HepG2 (cell line): ENCODE measurements around the gene DNAJB12. TPM values are rescaled to one million over a fixed set of nuclear protein-coding genes. Genes with fewer than 3 reads are reported as not detected.

Experiments
- CAMTA2 ChIP-seq: sonication (generic); formaldehyde crosslinking; IDR thresholded peaks from 2 replicates; pipeline ENCODE4 v1.4.0; 2020; ENCODE audit warnings: mild to moderate bottlenecking, missing genetic modification reagents, borderline replicate concordance
- DMTF1 ChIP-seq: sonication (generic); formaldehyde crosslinking; IDR thresholded peaks from 2 replicates; pipeline ENCODE4 v1.4.0; 2020; ENCODE audit warnings: mild to moderate bottlenecking, missing genetic modification reagents
- ERF ChIP-seq: IDR thresholded peaks from 2 replicates; pipeline ENCODE4 v1.6.1; 2018; ENCODE audit warnings: missing biosample characterization, missing genetic modification reagents
- ETV6 ChIP-seq: sonication (generic); formaldehyde crosslinking; conservative IDR thresholded peaks from 2 replicates; pipeline ENCODE4 v1.4.0; 2020; ENCODE audit warnings: missing genetic modification reagents
- KMT2B ChIP-seq: IDR thresholded peaks from 2 replicates; pipeline ENCODE4 v1.6.1; 2016; ENCODE audit warnings: missing genetic modification reagents, missing compliant biosample characterization
- MEIS2 ChIP-seq: sonication (generic); formaldehyde crosslinking; IDR thresholded peaks from 2 replicates; pipeline ENCODE4 v1.9.0; 2021; ENCODE audit warnings: mild to moderate bottlenecking, missing genetic modification reagents
- MNT ChIP-seq: fragments of 450-650 bp; IDR thresholded peaks from 2 replicates; pipeline ENCODE4 v1.6.1; 2016
- NFRKB ChIP-seq: fragments of 450-650 bp; IDR thresholded peaks from 2 replicates; pipeline ENCODE4 v1.6.1; 2017
- RARG ChIP-seq: sonication (generic); formaldehyde crosslinking; IDR thresholded peaks from 2 replicates; pipeline ENCODE4 v1.4.0; 2020; ENCODE audit warnings: low read depth, mild to moderate bottlenecking, missing genetic modification reagents
- RCOR2 ChIP-seq: IDR thresholded peaks from 2 replicates; pipeline ENCODE4 v1.6.1; 2016; ENCODE audit warnings: missing biosample characterization, missing genetic modification reagents
- RFX5 ChIP-seq: IDR thresholded peaks from 2 replicates; pipeline ENCODE4 v1.6.1; 2011; ENCODE audit warnings: low read depth, low read length, improper control_type of control experiment
- RXRB ChIP-seq: IDR thresholded peaks from 2 replicates; pipeline ENCODE4 v1.6.1; 2016; ENCODE audit warnings: borderline replicate concordance, missing genetic modification reagents, missing compliant biosample characterization
- SRSF1 ChIP-seq: fragments of 200-400 bp; formaldehyde crosslinking; optimal IDR thresholded peaks from 2 replicates; pipeline ENCODE3; 2017; ENCODE audit warnings: mild to moderate bottlenecking, low read depth, low read length, moderate library complexity
- TBX2 ChIP-seq: sonication (generic); formaldehyde crosslinking; IDR thresholded peaks from 2 replicates; pipeline ENCODE4 v1.5.0; 2020; ENCODE audit warnings: missing genetic modification reagents, mild to moderate bottlenecking, borderline replicate concordance
- U2AF2 ChIP-seq: fragments of 200-400 bp; formaldehyde crosslinking; IDR thresholded peaks from 2 replicates; pipeline ENCODE4 v1.6.1; 2017; ENCODE audit warnings: low read depth, mild to moderate bottlenecking, low read length
- ZFP41 ChIP-seq: sonication (generic); formaldehyde crosslinking; IDR thresholded peaks from 2 replicates; pipeline ENCODE4 v1.4.0; 2020; ENCODE audit warnings: mild to moderate bottlenecking, missing genetic modification reagents, borderline replicate concordance
- ZNF101 ChIP-seq: sonication (generic); formaldehyde crosslinking; IDR thresholded peaks from 2 replicates; pipeline ENCODE4 v1.4.0; 2020; ENCODE audit warnings: mild to moderate bottlenecking, low read depth, missing genetic modification reagents, borderline replicate concordance
- ZNF205 ChIP-seq: IDR thresholded peaks from 2 replicates; pipeline ENCODE4 v1.6.1; 2018; ENCODE audit warnings: missing biosample characterization, missing genetic modification reagents
- ZNF207 ChIP-seq: fragments of 450-650 bp; IDR thresholded peaks from 2 replicates; pipeline ENCODE4 v1.6.1; 2016; ENCODE audit warnings: antibody characterized with exemption, borderline replicate concordance
- ZNF253 ChIP-seq: sonication (generic); formaldehyde crosslinking; IDR thresholded peaks from 2 replicates; pipeline ENCODE4 v1.8.0; 2022; ENCODE audit warnings: mild to moderate bottlenecking, missing genetic modification reagents, borderline replicate concordance
- ZNF563 ChIP-seq: sonication (generic); formaldehyde crosslinking; IDR thresholded peaks from 2 replicates; pipeline ENCODE4 v1.8.0; 2022; ENCODE audit warnings: mild to moderate bottlenecking, moderate library complexity, missing genetic modification reagents
- ZNF703 ChIP-seq: sonication (generic); formaldehyde crosslinking; IDR thresholded peaks from 2 replicates; pipeline ENCODE4 v1.5.1; 2020; ENCODE audit warnings: missing genetic modification reagents, mild to moderate bottlenecking, moderate library complexity, borderline replicate concordance
- ZNF720 ChIP-seq: sonication (generic); formaldehyde crosslinking; IDR thresholded peaks from 2 replicates; pipeline ENCODE4 v1.4.0; 2020; ENCODE audit warnings: missing genetic modification reagents
- ZNF777 ChIP-seq: sonication (generic); formaldehyde crosslinking; IDR thresholded peaks from 2 replicates; pipeline ENCODE4 v1.4.0; 2020; ENCODE audit warnings: missing genetic modification reagents
- ZNF781 ChIP-seq: sonication (generic); formaldehyde crosslinking; IDR thresholded peaks from 2 replicates; pipeline ENCODE4 v1.5.1; 2020; ENCODE audit warnings: borderline replicate concordance, mild to moderate bottlenecking, missing genetic modification reagents; ENCODE audit errors: not compliant biosample characterization
- ZNF788 ChIP-seq: sonication (generic); formaldehyde crosslinking; IDR thresholded peaks from 2 replicates; pipeline ENCODE4 v1.5.0; 2020; ENCODE audit warnings: mild to moderate bottlenecking, missing genetic modification reagents, borderline replicate concordance
- ZNF878 ChIP-seq: sonication (generic); formaldehyde crosslinking; IDR thresholded peaks from 2 replicates; pipeline ENCODE4 v1.8.1; 2023; ENCODE audit warnings: mild to moderate bottlenecking, missing genetic modification reagents, moderate library complexity
- polyA plus RNA-seq, 8 experiments: library from polyadenylated mRNA; depleted of rRNA in 3 of 8; stranded (reverse) in 7 of 8; unstranded in 1 of 8; fragments of >200 nt; fragmentation: Illumina TruSeq in 4 of 8; extraction: Trizol in 4 of 8; gene quantifications; 2 replicates each; pipeline versions ENCODE4 v1.2.1 to v1.2.3, GENCODE V29; 2011 to 2016; ENCODE audit warnings: low read depth in 4 of 8, missing spikeins in 1 of 8, mixed read lengths in 1 of 8; ENCODE audit not compliant: insufficient read depth in 1 of 8
- total RNA-seq, 5 experiments: library from RNA; depleted of rRNA; stranded (reverse); fragments of >200 nt; fragmentation: Illumina TruSeq; extraction: Trizol; gene quantifications; 2 replicates each; pipeline ENCODE4 v1.2.3, GENCODE V29; 2016; ENCODE audit warnings: low read depth in 1 of 5

Gene DNAJB12
- total and polyA plus RNA-seq, 2 of the 13 experiments (the other 11 are each of a cell fraction or from before 2014, with no cell fraction given): 10.8 to 18.2 TPM

GRCh38 chr10:72335394-72336258 lies 19.1 kb downstream of the DNAJB12 start (continued):
- TF ChIP-seq DMTF1 (no peak), CAMTA2 (CRISPR knock-in tag) (no peak), ZNF101 (CRISPR knock-in tag) (no peak), ZNF781 (CRISPR knock-in tag) (peak; percentile 15), TBX2 (no peak), ETV6 (CRISPR knock-in tag) (no peak), ZNF788 (CRISPR knock-in tag) (no peak; the same call in 1 of the 2 replicates), NFRKB (no peak), RFX5 (no peak), RXRB (no peak), ZNF777 (CRISPR knock-in tag) (no peak), KMT2B (CRISPR knock-in tag) (no peak), SRSF1 (no peak), ZNF878 (CRISPR knock-in tag) (no peak), MNT (no peak), RARG (CRISPR knock-in tag) (no peak), ZNF207 (no peak), RCOR2 (no peak), ZFP41 (CRISPR knock-in tag) (no peak), ERF (CRISPR knock-in tag) (no peak), ZNF253 (CRISPR knock-in tag) (no peak), ZNF205 (CRISPR knock-in tag) (no peak), MEIS2 (CRISPR knock-in tag) (no peak), U2AF2 (no peak), ZNF720 (CRISPR knock-in tag) (no peak), ZNF563 (CRISPR knock-in tag) (0 out of 2 replicates have a peak, but pooled peaks have one; percentile 12), ZNF703 (CRISPR knock-in tag) (no peak)
